Pancreas (tissue), 10 donors: Measurements from ENCODE around the gene RBPJ. TPM values are rescaled to one million over a fixed set of nuclear protein-coding genes. Genes with fewer than 3 reads are reported as not detected.

Experiments used
- ATAC-seq, 4 donors: fragments of 200-7000 bp; cut with Tn5 transposase; one replicate each; pipeline versions ENCODE4 v1.8.0 to v1.9.1; 2020; ENCODE audit warnings: mild to moderate bottlenecking in 4 of 4, moderate library complexity in 4 of 4
- DNase-seq, 6 donors: peaks; one replicate each; pipeline ENCODE4 v3.0.0-alpha.2; 2020
- FAIRE-seq: peaks from 2 replicates; lab custom pipeline; 2012; peaks lifted over from hg19 to GRCh38; lab: Jason Lieb, UNC
- H3K27ac ChIP-seq, 4 donors: fragments of 200-600 bp; sonication (generic); 1 replicate in 3 of 4; 2 replicates in 1 of 4; pipeline versions ENCODE4 v1.5.0 to v1.8.0; 2020
- H3K27me3 ChIP-seq, 4 donors: fragments of 200-600 bp; one replicate each; pipeline ENCODE4 v1.8.0; 2021
- H3K36me3 ChIP-seq, 3 donors: fragments of 200-600 bp; sonication (generic) in 1 of 3; one replicate each; pipeline versions ENCODE4 v1.5.0 to v1.8.0; 2020 to 2021
- H3K4me1 ChIP-seq, 3 donors: fragments of 200-600 bp; one replicate each; pipeline ENCODE4 v1.8.0; 2021
- H3K4me3 ChIP-seq, 4 donors: fragments of 200-600 bp; sonication (generic) in 2 of 4; one replicate each; pipeline versions ENCODE4 v1.5.0 to v1.8.0; 2020 to 2021
- H3K9me3 ChIP-seq, 4 donors: fragments of 200-600 bp; one replicate each; pipeline ENCODE4 v1.8.0; 2021
- WGBS, 2 donors: extraction: QIAGEN DNeasy Blood & Tissue Kit; methylation state at CpG; one replicate each; pipeline ENCODE4 v1.1.7; 2013; 5-methylcytosine and 5-hydroxymethylcytosine counted together
- intact Hi-C, 3 donors: fragments of 100-400 bp; cut with DNase I; formaldehyde crosslinking; loops; one replicate each; pipeline versions ENCODE4 v1.11.1 to v1.14.2; 2022
- polyA plus RNA-seq, 2 donors: library from polyadenylated mRNA; stranded (reverse); fragments of 200-250 nt; gene quantifications; one replicate each; pipeline ENCODE4 v1.2.3, GENCODE V29; 2013
- total RNA-seq, 6 donors: library from RNA; stranded (reverse); fragmentation: NEBNext Ultra II Directional in 4 of 6; extraction: Animal tissue kit (Norgen Biotek cat#: 25700) in 4 of 6; gene quantifications; one replicate each; pipeline versions ENCODE4 v1.2.1 to v1.2.4, GENCODE V29; 2021 to 2023
- TF ChIP-seq, protein P1 (sequence below), 4 donors: fragments of 200-600 bp; sonication (generic) in 3 of 4; IDR thresholded peaks; one replicate each; pipeline versions ENCODE4 v1.5.0 to v1.8.0; 2021; ENCODE audit warnings: antibody characterized with exemption in 4 of 4
- donor health status: healthy with polysubstance abuse.
- donor health status: DM: no; HTN: no; CAD: no; lungs with moderate emphysema.
- donor health status: DM: no; HTN: no; CAD: no.
- donor health status: control.
- donor health status: control.
- donor health status: Bipolar disorder and iron deficiency.
- donor health status: DM: yes; HTN: yes; CAD: no.
- donor health status: DM: no; HTN: no; CAD: no.
- donor health status: DM: no; HTN: no; CAD: no.
- donor health status: DM: yes; HTN: yes; CAD: no.

RBPJ gene
- total and polyA plus RNA-seq, 8 donors = 17.6 to 50.2 (median 24.0) TPM

DNA sequence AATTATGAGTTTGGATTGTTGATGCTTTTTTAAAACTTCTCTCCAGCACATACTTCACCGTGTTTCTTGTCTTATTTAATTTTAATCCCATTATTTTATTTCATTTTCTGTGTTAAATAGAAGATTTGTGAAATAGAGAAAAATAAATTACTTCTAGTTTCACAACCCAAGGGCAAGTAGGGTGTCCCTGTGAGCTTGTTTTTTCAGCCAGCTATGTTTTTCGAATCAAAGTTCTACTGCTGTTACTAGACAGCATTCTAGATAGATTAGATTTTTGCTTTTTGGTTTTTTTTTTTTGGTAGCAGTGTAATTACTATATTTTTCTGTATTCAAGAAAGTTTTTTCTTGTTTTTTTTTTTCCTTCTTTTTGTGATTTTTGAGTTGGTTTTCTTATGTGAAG is 59.9 kb downstream of the RBPJ start:
- Histone ChIP-seq H3K36me3 (no peaks in the 10 kb centered on the region), H3K9me3 (no peaks in the 10 kb centered on the region), H3K4me3 (no peak overlapping the region), H3K27ac (no peak overlapping the region), H3K4me1 (peaks cover 11 to 18% (median 16%) of the 10 kb centered on the region in 3 donors), H3K27me3 (no peaks in the 10 kb centered on the region)
- WGBS, 2 donors = 64 to 77% methylated on average over 2 of the region's 2 CpGs
- intact Hi-C loops = no loop called here
- DNase-seq (no peak), FAIRE-seq (peak; percentile 81), ATAC-seq (no peak)
- TF ChIP-seq, protein P1, sequence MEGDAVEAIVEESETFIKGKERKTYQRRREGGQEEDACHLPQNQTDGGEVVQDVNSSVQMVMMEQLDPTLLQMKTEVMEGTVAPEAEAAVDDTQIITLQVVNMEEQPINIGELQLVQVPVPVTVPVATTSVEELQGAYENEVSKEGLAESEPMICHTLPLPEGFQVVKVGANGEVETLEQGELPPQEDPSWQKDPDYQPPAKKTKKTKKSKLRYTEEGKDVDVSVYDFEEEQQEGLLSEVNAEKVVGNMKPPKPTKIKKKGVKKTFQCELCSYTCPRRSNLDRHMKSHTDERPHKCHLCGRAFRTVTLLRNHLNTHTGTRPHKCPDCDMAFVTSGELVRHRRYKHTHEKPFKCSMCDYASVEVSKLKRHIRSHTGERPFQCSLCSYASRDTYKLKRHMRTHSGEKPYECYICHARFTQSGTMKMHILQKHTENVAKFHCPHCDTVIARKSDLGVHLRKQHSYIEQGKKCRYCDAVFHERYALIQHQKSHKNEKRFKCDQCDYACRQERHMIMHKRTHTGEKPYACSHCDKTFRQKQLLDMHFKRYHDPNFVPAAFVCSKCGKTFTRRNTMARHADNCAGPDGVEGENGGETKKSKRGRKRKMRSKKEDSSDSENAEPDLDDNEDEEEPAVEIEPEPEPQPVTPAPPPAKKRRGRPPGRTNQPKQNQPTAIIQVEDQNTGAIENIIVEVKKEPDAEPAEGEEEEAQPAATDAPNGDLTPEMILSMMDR (IDR thresholded peaks at IDR 0.05) = no peak

DNA sequence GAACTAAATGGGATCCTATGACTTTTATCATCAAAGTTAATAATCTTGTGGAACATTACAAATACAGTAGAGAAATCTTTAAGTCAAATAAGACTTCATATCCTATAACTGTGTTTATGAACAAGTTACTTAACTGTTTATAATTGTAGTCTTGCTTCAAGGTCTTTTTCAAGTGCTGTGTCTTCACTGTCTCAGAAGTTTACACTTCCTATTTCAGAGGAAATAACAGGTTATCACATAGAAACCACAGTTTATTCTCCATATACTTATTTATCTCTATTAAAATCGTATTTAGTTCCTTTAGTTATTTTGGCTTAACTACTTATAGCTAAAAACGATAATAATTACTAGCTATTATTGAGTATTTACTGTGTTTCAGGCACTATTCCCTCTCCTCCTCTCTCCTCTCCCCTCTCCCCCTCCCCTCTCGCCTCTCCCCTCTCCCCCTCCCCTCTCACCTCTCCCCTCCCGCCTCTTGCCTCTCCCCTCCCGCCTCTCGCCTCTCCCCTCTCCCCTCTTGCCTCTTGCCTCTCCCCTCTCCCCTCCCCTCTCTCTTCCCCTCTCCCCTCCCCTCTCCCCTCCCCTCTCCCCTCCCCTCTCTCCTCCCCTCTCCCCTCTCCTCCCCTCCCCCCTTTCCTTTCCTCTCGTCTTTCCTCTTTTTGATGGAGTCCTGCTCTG is 63.7 kb downstream of the RBPJ start:
- Histone ChIP-seq H3K27me3 (no peaks in the 10 kb centered on the region), H3K4me1 (peaks cover 7 to 18% (median 16%) of the 10 kb centered on the region in 3 donors), H3K9me3 (no peaks in the 10 kb centered on the region), H3K4me3 (no peak overlapping the region), H3K36me3 (peaks cover 0 to 10% (median 0%) of the 10 kb centered on the region in 3 donors), H3K27ac (no peak overlapping the region)
- FAIRE-seq = no peak
- DNase-seq = no peak
- intact Hi-C loops = no loop called here
- TF ChIP-seq, protein P1 (IDR thresholded peaks at IDR 0.05) = no peak
- WGBS, 2 donors = 84 to 88% methylated on average over 3 of the region's 7 CpGs
- no peak for ATAC-seq

DNA sequence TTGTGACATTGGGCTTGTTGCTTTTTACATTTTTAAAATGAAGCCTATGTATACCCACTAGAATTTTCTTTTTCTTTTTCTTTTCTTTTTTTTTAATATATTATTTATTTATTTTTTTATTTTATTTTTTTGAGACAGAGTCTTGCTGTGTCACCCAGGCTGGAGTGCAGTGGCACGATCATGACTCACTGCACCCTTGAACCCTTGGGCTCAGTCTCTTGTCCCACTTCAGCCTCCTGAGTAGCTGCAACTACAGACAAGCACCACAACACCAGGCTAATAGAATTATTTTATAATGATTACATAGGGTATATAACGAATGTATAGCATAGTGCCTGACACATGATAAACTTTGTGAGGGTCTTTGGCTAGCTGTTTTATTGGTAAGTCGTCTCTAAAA is 64.9 kb downstream of the RBPJ start:
- FAIRE-seq (no peak), ATAC-seq (no peak), DNase-seq (no peak)
- peaks cover 0 to 10% (median 0%) of the 10 kb centered on the region in 3 donors for H3K36me3 ChIP-seq
- no peaks in the 10 kb centered on the region for H3K27me3 ChIP-seq
- H3K4me3 ChIP-seq = no peak overlapping the region
- intact Hi-C loops = no loop called here
- peaks cover 0 to 15% (median 8%) of the 10 kb centered on the region in 3 donors for H3K4me1 ChIP-seq
- TF ChIP-seq, protein P1 (IDR thresholded peaks at IDR 0.05) = no peak
- no peak overlapping the region for H3K27ac ChIP-seq
- WGBS, 2 donors = 84 to 88% methylated on average over 3 of the region's 3 CpGs
- no peaks in the 10 kb centered on the region for H3K9me3 ChIP-seq

DNA sequence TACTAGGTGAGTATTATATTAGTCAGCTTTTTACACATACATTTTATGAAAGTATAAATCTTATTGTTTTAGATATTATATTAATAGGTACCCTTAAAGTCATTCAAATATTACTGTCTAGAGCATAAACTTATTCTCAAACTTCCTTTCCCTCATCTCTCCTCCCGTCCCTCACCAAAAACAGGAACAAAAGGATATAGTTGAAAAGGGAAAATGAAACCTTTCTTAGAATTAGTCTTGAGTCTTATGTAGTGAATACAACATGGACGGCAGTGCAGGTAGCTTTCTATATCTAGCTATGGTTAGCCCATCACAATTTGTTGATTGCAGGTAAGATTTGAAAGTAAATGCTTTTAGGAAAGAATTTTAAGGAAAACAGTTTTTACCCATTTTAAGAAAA is 65.6 kb downstream of the RBPJ start:
- Histone ChIP-seq H3K27me3 (no peaks in the 10 kb centered on the region), H3K9me3 (no peaks in the 10 kb centered on the region), H3K36me3 (peaks cover 0 to 10% (median 0%) of the 10 kb centered on the region in 3 donors), H3K4me3 (no peak overlapping the region), H3K4me1 (peaks cover 0 to 8% (median 1%) of the 10 kb centered on the region in 3 donors), H3K27ac (no peak overlapping the region)
- ATAC-seq (no peak), FAIRE-seq (no peak), DNase-seq (no peak)
- WGBS, 2 donors = 87 to 92% methylated on average over 2 of the region's 2 CpGs
- TF ChIP-seq, protein P1 (IDR thresholded peaks at IDR 0.05) = no peak
- intact Hi-C loops = no loop called here

DNA sequence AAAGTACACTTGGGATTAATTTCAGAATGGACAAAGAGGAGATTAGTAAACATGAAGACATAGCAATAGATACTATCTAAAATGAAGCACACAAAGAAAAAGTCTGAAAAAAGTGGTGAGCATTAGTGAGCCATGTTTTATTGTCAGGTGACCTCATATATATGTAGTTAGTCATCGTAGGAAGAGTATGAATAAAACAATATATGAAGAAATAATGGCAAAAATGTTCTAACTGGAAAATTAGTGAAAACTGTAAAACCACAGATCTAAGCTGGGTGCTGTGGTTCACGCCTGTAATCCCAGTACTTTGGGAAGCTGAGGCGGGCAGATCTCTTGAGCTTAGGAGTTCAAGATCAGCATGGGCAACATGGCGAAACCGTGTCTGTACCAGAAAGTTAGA is 67.9 kb downstream of the RBPJ start:
- DNase-seq (no peak), ATAC-seq (no peak)

More for the DNA sequence above, 67.9 kb downstream of the RBPJ start:
- Histone ChIP-seq H3K4me1 (no peaks in the 10 kb centered on the region), H3K4me3 (no peak overlapping the region), H3K36me3 (peaks cover 0 to 14% (median 0%) of the 10 kb centered on the region in 3 donors), H3K27me3 (no peaks in the 10 kb centered on the region), H3K27ac (no peak overlapping the region), H3K9me3 (no peaks in the 10 kb centered on the region)
- intact Hi-C loops = no loop called here
- 98 to 99% methylated on average over 5 of the region's 5 CpGs for WGBS, 2 donors
- TF ChIP-seq, protein P1 (IDR thresholded peaks at IDR 0.05) = no peak
- no peak for FAIRE-seq
